HG02588 (cell line): ENCODE results near the gene PITX1.
A peak's percentile ranks its signal among the peaks of the same experiment; 100 is the strongest.

Experiments used
- ATAC-seq: cut with Tn5 transposase; IDR thresholded peaks from one replicate; pipeline ENCODE4 v1.9.1; 2021; ENCODE audit warnings: mild to moderate bottlenecking, moderate library complexity; ENCODE audit not compliant: unreplicated experiment

Gene PITX1

DNA sequence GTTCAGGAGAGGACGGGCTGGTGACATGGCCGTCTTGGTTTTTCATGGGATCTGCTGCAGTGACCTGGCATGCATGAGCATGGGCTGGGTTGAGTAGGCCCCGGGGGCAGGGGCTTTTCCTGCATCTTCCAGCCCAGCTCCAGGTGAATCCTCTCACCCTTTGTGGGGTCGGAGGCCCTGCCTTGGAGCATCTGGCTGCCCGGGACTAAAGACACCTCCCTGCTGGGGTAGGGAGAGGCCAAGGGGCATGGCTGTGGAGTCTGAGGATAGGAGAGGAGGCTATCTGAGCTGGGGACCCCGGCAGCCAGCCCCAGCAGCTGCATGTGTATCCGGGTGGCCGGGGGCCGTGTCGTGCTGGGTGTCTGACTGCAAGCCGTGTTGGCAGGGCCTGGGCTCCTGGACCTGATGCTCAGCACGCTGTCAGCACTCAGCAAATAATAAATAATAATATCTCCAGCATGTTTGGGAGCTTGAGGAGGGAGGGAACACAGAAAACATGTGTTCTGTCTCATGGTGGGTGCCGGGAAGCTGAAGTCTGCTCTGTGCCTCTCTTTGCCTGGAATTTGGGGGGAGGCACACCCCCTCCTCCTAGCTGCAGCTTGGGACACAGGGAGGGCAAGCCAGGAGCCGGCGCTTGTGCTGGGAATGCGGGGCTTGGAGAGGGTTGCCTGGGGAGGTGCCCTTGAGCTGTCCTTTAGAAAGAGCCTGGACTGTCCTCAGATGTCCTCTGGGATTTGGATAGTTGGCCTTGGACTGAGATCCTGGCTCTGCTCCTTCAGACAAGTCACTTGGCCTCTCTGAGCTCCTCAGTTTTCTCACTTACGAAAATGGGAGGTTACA lies 28.4 kb upstream of the PITX1 start:
- no peak for ATAC-seq

- no peak for ATAC-seq
Measured at GRCh38 chr5:135061001-135061400, 27.0 kb upstream of the PITX1 start.

- ATAC-seq: no peak
Measured at GRCh38 chr5:135060021-135060420, 26.0 kb upstream of the PITX1 start.

- no peak for ATAC-seq
Measured at GRCh38 chr5:135059000-135059923, 25.2 kb upstream of the PITX1 start.

GRCh38 chr5:135058331-135058732 lies 24.3 kb upstream of the PITX1 start:
- no peak for ATAC-seq

GRCh38 chr5:135057233-135057632 lies 23.2 kb upstream of the PITX1 start:
- no peak for ATAC-seq

DNA sequence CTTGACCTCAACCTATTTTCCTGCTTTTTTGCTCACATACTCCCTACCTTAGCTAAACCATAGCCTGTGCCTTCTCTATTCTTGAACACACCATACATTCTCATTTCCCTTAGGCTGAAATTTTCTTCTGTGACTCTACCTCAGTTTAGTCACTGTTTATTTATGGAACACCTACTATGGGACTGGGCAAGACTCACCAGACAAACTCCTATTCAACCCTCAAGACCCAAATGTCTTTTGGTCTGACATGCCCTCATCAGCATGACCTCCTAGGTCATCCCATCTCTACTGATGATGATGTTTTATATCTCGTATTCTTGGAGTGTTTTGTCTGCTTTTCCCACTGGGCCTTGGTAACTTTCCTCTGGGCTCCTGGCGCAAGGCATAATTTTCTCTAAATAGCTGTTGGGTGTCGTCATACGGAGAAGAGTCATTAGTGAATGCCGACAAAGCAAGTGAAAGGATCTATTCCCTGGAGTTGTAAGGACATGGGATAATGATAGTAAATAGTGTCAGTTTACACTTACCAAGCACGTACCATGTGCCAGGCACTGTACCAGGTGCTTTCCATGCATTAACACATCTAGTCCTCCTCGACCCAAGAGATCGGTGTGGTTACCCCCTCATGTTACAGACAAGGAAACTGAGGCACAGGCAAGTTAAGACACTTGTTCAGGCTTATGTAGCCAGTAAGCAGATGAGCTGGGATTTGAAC lies 22.4 kb upstream of the PITX1 start:
- no peak for ATAC-seq

GRCh38 chr5:135055396-135055795 lies 21.4 kb upstream of the PITX1 start:
- ATAC-seq: no peak

DNA sequence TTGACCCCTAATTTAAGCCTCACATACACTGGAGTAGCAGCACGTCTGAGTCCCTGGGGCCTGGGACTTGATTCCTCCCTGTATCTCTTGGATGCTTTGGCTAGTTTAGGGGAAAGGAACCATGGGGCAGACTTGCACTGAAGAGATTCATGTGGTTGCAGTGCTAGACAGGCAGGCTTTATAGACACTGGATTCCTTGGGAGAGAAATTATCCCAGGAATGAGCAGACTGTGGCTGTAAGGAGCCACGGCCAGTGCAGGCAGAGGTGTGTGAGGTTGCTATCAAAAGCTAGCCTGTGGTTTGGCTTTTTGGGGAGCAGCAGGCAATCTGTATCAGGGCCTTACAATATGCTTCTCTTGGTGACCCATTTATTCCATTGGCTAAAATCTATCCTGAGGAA lies 20.5 kb upstream of the PITX1 start:
- ATAC-seq: no peak

GRCh38 chr5:135053989-135054388 lies 20.0 kb upstream of the PITX1 start:
- ATAC-seq: no peak

GRCh38 chr5:135053278-135053677 lies 19.2 kb upstream of the PITX1 start:
- ATAC-seq: peak; percentile 90

DNA sequence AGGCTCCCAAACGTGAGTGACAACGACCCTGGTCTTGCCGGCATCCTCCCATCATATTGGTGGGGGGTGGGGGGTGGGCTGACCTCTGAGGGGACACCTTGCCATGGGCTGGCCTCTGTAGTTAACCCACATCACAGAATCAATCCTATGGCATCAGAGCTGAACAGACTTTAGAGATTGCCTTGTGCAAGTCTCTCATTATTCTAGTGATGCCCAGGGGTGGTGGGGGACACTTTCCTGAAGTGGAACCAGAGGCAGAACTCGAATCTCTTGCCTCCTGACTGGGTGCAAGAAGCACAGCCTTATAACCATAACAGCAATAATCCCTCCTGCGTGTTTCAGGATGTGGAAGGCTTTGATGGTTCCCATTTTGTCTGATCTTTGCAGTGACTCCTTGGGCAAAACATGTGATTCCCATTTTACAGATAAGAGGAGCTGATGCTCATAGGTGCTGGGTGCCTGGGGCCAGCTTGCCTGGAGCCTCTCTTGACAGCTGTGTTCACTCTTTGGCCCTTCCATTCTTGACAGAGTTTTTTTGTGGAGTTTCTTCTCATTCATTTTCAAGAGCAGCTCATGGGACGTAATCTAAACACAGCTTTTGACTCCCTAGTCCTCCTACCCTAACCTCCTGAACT lies 18.6 kb upstream of the PITX1 start:
- ATAC-seq: no peak

DNA sequence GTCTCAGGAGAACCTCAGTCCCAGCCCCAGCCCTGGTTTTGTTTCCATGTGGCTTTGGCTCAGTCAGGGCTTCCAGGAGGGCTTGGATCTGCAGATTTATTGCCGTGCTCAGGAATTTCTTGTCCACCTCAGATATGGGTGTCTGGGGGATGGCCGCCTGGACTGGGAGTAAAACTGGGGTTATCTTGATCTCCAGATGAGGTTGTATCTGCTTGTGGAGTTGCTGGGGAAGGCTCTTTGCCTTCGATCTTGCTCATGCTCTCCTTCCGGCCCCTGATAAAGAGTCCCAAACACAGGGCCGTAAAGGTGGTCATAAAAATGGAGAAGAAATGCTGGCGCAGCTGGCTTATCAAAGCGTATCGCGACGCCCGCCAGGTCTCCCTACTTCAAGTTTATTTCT lies 17.8 kb upstream of the PITX1 start:
- no peak for ATAC-seq

GRCh38 chr5:135051399-135051798 lies 17.4 kb upstream of the PITX1 start:
- no peak for ATAC-seq

DNA sequence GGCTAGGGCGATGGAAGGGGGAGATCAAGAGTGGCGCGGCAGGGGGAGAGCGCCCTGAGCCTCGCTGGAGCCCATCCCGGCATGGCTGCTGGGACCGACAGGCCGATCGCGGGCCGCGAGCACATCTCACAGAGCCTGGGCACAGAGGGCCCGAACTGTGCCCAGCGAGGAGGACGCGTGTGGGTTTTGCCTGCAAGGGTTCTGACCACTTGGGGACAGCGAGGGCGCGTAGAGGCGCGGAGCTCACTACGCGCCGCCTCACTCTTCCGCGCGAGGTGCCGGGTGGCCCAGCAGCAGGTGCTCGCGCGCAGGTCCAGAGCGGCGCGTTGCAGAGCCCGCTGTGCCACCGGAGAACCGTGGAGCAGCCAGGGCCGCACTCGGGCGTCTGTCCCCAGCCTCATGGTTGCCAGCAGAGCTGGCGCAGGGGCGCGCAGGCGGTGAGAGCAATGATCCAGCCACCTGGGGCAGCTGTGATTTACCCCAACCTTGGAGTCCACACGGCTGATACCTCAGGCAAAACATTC lies 16.3 kb upstream of the PITX1 start:
- no peak for ATAC-seq

- no peak for ATAC-seq
Measured at GRCh38 chr5:135048930-135049329, 14.9 kb upstream of the PITX1 start.

GRCh38 chr5:135048286-135048685 lies 14.3 kb upstream of the PITX1 start:
- ATAC-seq: no peak

DNA sequence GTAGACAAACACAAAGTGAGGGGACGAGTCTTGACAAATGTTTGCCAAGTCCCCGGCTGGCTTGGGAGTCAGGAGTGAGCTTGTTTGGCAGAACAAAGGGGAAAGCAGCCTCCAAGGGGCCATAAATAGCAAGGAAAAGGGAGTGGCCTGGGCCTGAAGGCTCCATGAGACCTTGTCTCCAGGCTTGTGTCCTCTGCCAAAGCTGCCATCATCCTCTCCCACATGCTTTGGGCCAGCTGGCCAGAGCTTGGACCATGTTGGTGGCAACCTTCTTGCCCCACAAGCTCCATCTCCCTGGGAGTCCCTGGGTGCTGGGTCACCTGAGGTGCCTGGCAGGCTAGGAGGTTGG lies 13.3 kb upstream of the PITX1 start:
- ATAC-seq: no peak

DNA sequence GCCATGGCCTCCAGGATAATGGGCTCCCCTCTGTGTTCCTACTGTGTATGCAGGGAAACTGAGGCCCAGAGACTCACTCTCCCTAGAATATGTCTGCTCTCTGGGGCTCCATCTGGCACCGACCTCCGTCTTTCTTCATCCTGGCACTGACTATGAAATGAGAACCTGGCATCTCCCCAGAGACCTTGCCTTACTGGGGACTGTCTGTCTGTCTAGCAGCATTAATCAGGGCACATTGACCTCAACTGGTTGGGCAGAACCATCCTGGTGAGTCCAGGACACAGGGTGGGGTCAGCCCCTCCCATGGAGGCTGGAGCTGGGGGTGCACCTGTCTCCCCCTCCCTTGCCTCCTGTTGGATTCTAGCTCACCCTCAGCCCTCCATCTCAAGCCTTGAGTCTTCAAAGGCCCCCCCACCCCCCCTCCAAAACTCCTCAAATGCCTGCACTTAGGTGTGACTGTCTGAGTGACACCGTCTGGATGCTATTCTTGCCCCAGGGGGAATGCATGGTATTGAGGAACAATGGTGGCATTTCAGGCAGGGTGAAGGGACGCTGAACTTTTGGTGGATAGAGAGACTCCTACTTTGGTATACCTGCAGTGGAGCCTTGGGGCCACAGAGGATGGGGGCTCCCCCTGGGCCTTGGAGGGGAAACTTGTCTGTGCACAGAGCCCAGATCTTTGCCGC lies 12.8 kb upstream of the PITX1 start:
- no peak for ATAC-seq

- ATAC-seq: no peak
Measured at GRCh38 chr5:135045488-135045887, 11.5 kb upstream of the PITX1 start.
